OCI-LY7 (cell line): Measurements from ENCODE around the gene PTGES. TPM values are rescaled to one million over a fixed set of nuclear protein-coding genes. Genes with fewer than 3 reads are reported as not detected.

ENCODE experiments used
- BruUV-seq: library from RNA; stranded (reverse); fragments of 400-500 nt; replicated peaks from 2 replicates; lab custom pipeline; 2021; lab: Mats Ljungman, UMichigan
- CTCF ChIA-PET: fragments of 300-600 bp; sonication (Branson Sonifier 250); formaldehyde crosslinking; loops from one replicate; lab custom pipeline; 2022; ENCODE audit warnings: antibody characterized with exemption; ENCODE audit not compliant: unreplicated experiment; lab: Charles Lee
- POLR2A ChIA-PET: fragments of 300-600 bp; sonication (Branson Sonifier 250); formaldehyde crosslinking; loops from one replicate; lab custom pipeline; 2022; ENCODE audit warnings: antibody characterized with exemption; lab: Charles Lee
- DNase-seq: peaks from one replicate; pipeline ENCODE4 v3.0.0-alpha.2; 2015; ENCODE audit warnings: low spot score
- H2AFZ ChIP-seq: fragments of 200-600 bp; sonication (generic), shearing (Covaris generic); 2 replicates; pipeline ENCODE4 v1.6.1; 2014; ENCODE audit warnings: mild to moderate bottlenecking, antibody characterized with exemption, low read length, moderate library complexity
- H3K27ac ChIP-seq: fragments of 200-600 bp; sonication (generic); 2 replicates; pipeline ENCODE4 v1.5.1; 2014; ENCODE audit warnings: mixed run types, low read depth, mild to moderate bottlenecking, moderate library complexity, low read length, inconsistent platforms; ENCODE audit not compliant: poor library complexity, severe bottlenecking
- H3K36me3 ChIP-seq: fragments of 200-600 bp; sonication (generic); 2 replicates; pipeline ENCODE4 v1.6.1; 2014; ENCODE audit warnings: mild to moderate bottlenecking, antibody characterized with exemption, low read length, moderate library complexity, mixed read lengths; ENCODE audit not compliant: insufficient read depth
- H3K4me1 ChIP-seq: fragments of 200-600 bp; sonication (generic); 2 replicates; pipeline ENCODE4 v1.5.1; 2014; ENCODE audit warnings: mild to moderate bottlenecking, low read length; ENCODE audit not compliant: insufficient read depth, poor library complexity, severe bottlenecking
- H3K4me2 ChIP-seq: fragments of 200-600 bp; sonication (generic); 2 replicates; pipeline ENCODE4 v1.6.1; 2014; ENCODE audit warnings: mild to moderate bottlenecking, low read length
- H3K4me3 ChIP-seq: fragments of 200-600 bp; sonication (generic); 2 replicates; pipeline ENCODE4 v1.5.1; 2014; ENCODE audit warnings: mild to moderate bottlenecking, low read depth, low read length; ENCODE audit not compliant: poor library complexity, severe bottlenecking
- H3K79me2 ChIP-seq: fragments of 200-600 bp; sonication (generic); 2 replicates; pipeline ENCODE4 v1.6.1; 2016; ENCODE audit warnings: low read depth, mild to moderate bottlenecking, low read length, moderate library complexity, mixed read lengths; ENCODE audit not compliant: insufficient read depth
- H3K9me2 ChIP-seq: fragments of 200-600 bp; sonication (generic); 2 replicates; pipeline ENCODE4 v1.6.1; 2016; ENCODE audit warnings: mild to moderate bottlenecking, low read length, mixed read lengths; ENCODE audit not compliant: insufficient read depth
- H3K9me3 ChIP-seq: fragments of 200-600 bp; sonication (generic); 2 replicates; pipeline ENCODE4 v1.6.1; 2014; ENCODE audit warnings: mild to moderate bottlenecking, mixed run types, low read length, mixed read lengths
- H4K20me1 ChIP-seq: fragments of 200-600 bp; sonication (generic); 2 replicates; pipeline ENCODE4 v1.6.1; 2014; ENCODE audit warnings: mild to moderate bottlenecking, antibody characterized with exemption, low read length, moderate library complexity, mixed read lengths; ENCODE audit not compliant: insufficient read depth
- EZH2phosphoT487 ChIP-seq: fragments of 200-600 bp; sonication (generic); IDR thresholded peaks from 2 replicates; pipeline ENCODE4 v1.6.1; 2018; ENCODE audit warnings: low read depth, borderline replicate concordance, mild to moderate bottlenecking, mixed run types, antibody characterized with exemption, low read length, moderate library complexity, mixed read lengths
- intact Hi-C: fragments of 100-400 bp; cut with micrococcal nuclease; formaldehyde crosslinking; loops from one replicate; pipeline ENCODE4 v1.10.0; 2022; ENCODE audit not compliant: unreplicated experiment
- total RNA-seq, 2 experiments: library from RNA; depleted of rRNA in 1 of 2; stranded (reverse); fragments of >200 nt in 1 of 2; shearing (Covaris generic) in 1 of 2; gene quantifications; 2 replicates each; pipeline ENCODE4 v1.2.3, GENCODE V29; 2014 to 2022
- TF ChIP-seq, protein P1 (sequence below): fragments of 200-600 bp; sonication (generic); conservative IDR thresholded peaks from 2 replicates; pipeline ENCODE4 v1.5.1; 2014; ENCODE audit warnings: mild to moderate bottlenecking, antibody characterized with exemption, low read length, moderate library complexity, mixed read lengths

The PTGES gene
- total RNA-seq, 2 experiments from 2014 or later: not detected

DNA sequence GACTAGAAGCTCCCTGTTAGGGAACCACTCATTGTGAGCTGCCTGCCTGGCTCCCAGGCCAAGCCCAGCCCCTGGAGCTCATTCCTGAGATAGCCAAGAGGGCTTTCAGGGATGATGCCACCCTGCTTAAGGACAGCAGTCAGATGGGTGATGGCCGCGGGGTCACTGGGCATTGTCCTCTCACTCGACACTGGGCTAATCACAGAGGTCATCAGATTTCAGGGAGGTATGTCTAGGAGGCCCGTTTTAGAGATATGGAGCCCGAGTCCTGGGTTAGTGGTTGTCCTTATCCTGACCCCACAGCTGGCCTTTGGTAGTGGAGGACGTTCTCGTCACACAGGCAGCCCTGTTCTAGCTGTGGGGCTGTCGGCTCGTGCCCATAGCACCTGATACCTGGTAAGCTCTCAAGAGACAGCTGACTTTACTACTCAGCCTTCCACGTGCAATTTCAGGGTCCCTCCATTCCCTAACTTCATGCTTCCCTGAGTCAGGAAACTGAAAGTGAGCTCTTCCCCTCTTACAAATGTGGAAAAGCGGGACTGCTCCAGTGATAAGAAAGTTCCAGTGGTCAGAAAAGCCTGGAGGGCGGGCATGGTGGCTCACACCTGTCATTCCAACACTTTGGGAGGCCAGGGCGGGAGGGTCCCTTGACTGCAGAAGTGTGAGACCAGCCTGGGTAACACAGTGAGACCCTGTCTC is 7.1 kb upstream of the PTGES start:
- ChIA-PET CTCF (interaction anchor here (1.0 kb wide), 1 partner anchor 22 kb away, joined by 4 read pairs; no protein-coding TSS in a partner anchor), POLR2A (no interaction called here)
- Histone ChIP-seq H3K4me1 (no peaks in the 10 kb centered on the region), H3K4me3 (no peak overlapping the region), H3K9me3 (no peaks in the 10 kb centered on the region), H3K79me2 (no peaks in the 10 kb centered on the region), H3K4me2 (no peak overlapping the region), H2AFZ (no peak overlapping the region), H4K20me1 (no peaks in the 10 kb centered on the region), H3K36me3 (no peaks in the 10 kb centered on the region), H3K27ac (no peak overlapping the region), H3K9me2 (no peaks in the 10 kb centered on the region)
- no TSS peak for BruUV-seq
- intact Hi-C loops: no loop called here
- no peak for TF ChIP-seq EZH2phosphoT487
- TF ChIP-seq, protein P1, sequence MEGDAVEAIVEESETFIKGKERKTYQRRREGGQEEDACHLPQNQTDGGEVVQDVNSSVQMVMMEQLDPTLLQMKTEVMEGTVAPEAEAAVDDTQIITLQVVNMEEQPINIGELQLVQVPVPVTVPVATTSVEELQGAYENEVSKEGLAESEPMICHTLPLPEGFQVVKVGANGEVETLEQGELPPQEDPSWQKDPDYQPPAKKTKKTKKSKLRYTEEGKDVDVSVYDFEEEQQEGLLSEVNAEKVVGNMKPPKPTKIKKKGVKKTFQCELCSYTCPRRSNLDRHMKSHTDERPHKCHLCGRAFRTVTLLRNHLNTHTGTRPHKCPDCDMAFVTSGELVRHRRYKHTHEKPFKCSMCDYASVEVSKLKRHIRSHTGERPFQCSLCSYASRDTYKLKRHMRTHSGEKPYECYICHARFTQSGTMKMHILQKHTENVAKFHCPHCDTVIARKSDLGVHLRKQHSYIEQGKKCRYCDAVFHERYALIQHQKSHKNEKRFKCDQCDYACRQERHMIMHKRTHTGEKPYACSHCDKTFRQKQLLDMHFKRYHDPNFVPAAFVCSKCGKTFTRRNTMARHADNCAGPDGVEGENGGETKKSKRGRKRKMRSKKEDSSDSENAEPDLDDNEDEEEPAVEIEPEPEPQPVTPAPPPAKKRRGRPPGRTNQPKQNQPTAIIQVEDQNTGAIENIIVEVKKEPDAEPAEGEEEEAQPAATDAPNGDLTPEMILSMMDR: no peak
- no peak for DNase-seq

DNA sequence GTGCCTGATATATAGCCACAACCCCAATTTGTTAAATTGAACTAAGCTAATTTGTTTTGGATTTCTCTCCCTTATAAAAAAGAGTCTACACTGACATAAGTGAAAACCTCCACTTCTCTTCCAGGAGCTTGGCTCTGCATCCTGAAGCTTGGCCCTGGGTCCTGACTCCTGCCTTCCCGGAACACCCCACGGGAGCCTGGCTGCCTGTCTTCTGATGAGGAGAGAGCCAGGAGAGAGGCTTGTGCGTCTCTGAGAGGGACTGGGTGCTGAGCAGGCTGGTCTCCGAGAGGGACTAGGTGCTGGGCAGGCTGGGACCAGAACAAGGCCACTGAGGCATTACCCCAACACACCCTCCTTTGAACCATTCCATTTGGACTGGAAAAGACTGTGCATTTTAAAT is 6.5 kb upstream of the PTGES start:
- H3K4me2 ChIP-seq: no peak overlapping the region
- H3K9me2 ChIP-seq: no peaks in the 10 kb centered on the region
- H3K79me2 ChIP-seq: no peaks in the 10 kb centered on the region
- no peaks in the 10 kb centered on the region for H3K9me3 ChIP-seq
- POLR2A ChIA-PET: interaction anchor here (0.9 kb wide), 1 partner anchor 47 kb away, joined by 4 read pairs; no protein-coding TSS in a partner anchor
- intact Hi-C loops: no loop called here
- CTCF ChIA-PET: interaction anchor here (1.0 kb wide), 1 partner anchor 21 kb away, joined by 4 read pairs; no protein-coding TSS in a partner anchor
- H3K4me3 ChIP-seq: no peak overlapping the region
- no peak overlapping the region for H3K27ac ChIP-seq
- no peaks in the 10 kb centered on the region for H3K36me3 ChIP-seq
- BruUV-seq: no TSS peak
- no peak overlapping the region for H2AFZ ChIP-seq
- H3K4me1 ChIP-seq: no peaks in the 10 kb centered on the region
- no peak for DNase-seq
- no peaks in the 10 kb centered on the region for H4K20me1 ChIP-seq
- TF ChIP-seq EZH2phosphoT487: no peak
- TF ChIP-seq, protein P1: no peak

DNA sequence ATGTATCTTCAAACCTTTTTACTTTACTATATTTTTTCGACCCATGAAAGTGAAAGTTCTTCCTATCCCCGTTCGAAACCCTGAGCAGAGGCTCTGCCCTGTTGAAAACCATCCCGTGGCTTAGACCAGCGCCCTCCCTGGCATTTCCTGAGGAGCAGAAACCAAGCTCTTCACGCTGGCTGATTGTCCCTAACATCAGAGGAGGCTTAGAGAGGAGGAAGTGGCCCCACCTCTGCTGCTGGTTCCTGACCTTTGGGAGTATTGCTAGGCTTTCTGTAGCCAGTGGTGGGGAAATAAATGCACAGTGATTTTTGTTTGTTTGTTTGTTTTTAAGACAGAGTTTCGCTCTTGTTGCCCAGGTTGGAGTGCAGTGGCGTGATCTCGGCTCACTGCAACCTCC is 4.2 kb upstream of the PTGES start:
- CTCF ChIA-PET: no interaction called here
- no TSS peak for BruUV-seq

More for the DNA sequence above, 4.2 kb upstream of the PTGES start:
- Histone ChIP-seq H3K27ac (no peak overlapping the region), H4K20me1 (no peaks in the 10 kb centered on the region), H2AFZ (no peak overlapping the region), H3K79me2 (no peaks in the 10 kb centered on the region), H3K36me3 (no peaks in the 10 kb centered on the region), H3K9me2 (no peaks in the 10 kb centered on the region), H3K4me2 (no peak overlapping the region), H3K4me3 (no peak overlapping the region), H3K9me3 (no peaks in the 10 kb centered on the region), H3K4me1 (no peaks in the 10 kb centered on the region)
- DNase-seq: no peak
- TF ChIP-seq, protein P1: no peak
- no peak for TF ChIP-seq EZH2phosphoT487
- intact Hi-C loops: no loop called here
- POLR2A ChIA-PET: interaction anchor here (0.6 kb wide), 1 partner anchor 1965 kb away, joined by 4 read pairs; no protein-coding TSS in a partner anchor
